ENCODE measurements around the gene P3H3.
A peak's percentile ranks its signal among the peaks of the same experiment; 100 is the strongest.

The P3H3 gene

DNA sequence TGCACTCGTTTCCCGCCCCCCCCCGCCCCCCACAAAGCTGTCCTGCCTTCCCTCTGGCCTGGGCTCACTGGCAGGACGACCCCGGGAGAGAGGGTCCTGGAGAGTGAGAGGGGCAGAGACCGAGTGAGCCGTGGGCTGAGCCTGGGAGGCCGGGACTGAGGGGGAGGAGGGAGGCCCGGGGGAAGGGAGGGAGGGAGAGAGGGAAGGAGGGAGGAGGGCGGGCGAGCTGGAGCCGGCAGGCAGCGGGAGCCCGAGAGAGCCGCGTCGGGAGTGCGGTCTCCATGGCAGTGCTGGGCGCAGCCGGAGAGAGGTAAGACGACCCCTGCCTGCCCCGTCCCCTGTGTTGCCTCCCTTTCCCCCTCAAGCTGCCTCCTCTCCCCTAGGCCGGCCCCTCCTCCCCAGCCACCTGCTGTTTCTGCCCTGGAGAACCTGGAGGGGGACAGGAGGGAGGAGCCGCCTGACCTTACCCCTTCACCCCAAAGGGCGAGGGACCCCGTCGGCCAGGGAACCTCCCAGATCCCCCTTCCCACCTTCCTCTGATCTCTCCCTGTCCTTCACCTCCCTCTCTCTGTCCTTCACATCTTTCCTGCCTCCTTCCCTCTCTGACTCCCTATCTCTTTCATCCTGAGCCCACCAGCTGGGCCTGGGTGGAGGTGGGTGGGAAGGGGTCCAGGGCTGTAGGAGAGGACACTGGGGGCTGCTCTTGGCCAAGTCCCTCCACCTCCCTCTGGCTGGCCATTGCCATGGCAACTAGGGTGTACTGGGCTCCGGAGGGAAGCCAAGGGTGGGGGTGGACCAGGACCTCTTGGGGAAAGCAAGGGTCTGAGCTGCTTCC, 6.4 kb upstream of the P3H3 start, which contains the start of gene GPR162 (continued):
- TF ChIP-seq ZNF548 (tag by site-specific recombination; IDR thresholded peaks at IDR 0.05) (no peak), KLF9 (tag by site-specific recombination; IDR thresholded peaks at IDR 0.05; ENCODE audit: low read depth) (0 out of 2 replicates have a peak, but pooled peaks have one; percentile 8), ZNF239 (tag by site-specific recombination; IDR thresholded peaks at IDR 0.05) (no peak), ZNF211 (tag by site-specific recombination; IDR thresholded peaks at IDR 0.05; ENCODE audit: low read depth) (no peak), ZBTB7A (tag by site-specific recombination; IDR thresholded peaks at IDR 0.05; ENCODE audit: low read depth) (0 out of 2 replicates have a peak, but pooled peaks have one; percentile 24), ZNF558 (tag by site-specific recombination; IDR thresholded peaks at IDR 0.05) (no peak), ZNF530 (tag by site-specific recombination; IDR thresholded peaks at IDR 0.05; ENCODE audit: low read depth) (no peak), KLF1 (tag by site-specific recombination; IDR thresholded peaks at IDR 0.05) (peak; percentile 61; the same call in 1 of the 2 replicates), SALL2 (tag by site-specific recombination; IDR thresholded peaks at IDR 0.05; ENCODE audit: borderline replicate concordance) (no peak), ZNF24 (tag by site-specific recombination; IDR thresholded peaks at IDR 0.05) (0 out of 2 replicates have a peak, but pooled peaks have one; percentile 32), ZNF404 (tag by site-specific recombination; IDR thresholded peaks at IDR 0.05) (no peak), ZNF174 (tag by site-specific recombination; IDR thresholded peaks at IDR 0.05) (no peak), GLI2 (tag by site-specific recombination; IDR thresholded peaks at IDR 0.05; ENCODE audit: borderline replicate concordance, low read depth) (no peak), ZNF776 (tag by site-specific recombination; IDR thresholded peaks at IDR 0.05; ENCODE audit: borderline replicate concordance) (no peak), ZNF660 (tag by site-specific recombination; IDR thresholded peaks at IDR 0.05) (no peak), ZNF510 (tag by site-specific recombination; IDR thresholded peaks at IDR 0.05; ENCODE audit: insufficient replicate concordance) (no peak), ZFP69B (tag by site-specific recombination; IDR thresholded peaks at IDR 0.05) (no peak), ZNF654 (tag by site-specific recombination; IDR thresholded peaks at IDR 0.05; ENCODE audit: low read depth) (no peak), ZNF350 (tag by site-specific recombination; IDR thresholded peaks at IDR 0.05) (no peak), GFI1B (tag by site-specific recombination; IDR thresholded peaks at IDR 0.05) (no peak), MYNN (tag by site-specific recombination; IDR thresholded peaks at IDR 0.05; ENCODE audit: borderline replicate concordance) (peak; percentile 56; the same call in 1 of the 2 replicates), ZNF175 (tag by site-specific recombination; IDR thresholded peaks at IDR 0.05) (no peak), ZNF629 (tag by site-specific recombination; IDR thresholded peaks at IDR 0.05) (no peak), HOXD13 (CRISPR knock-in tag; IDR thresholded peaks at IDR 0.05; ENCODE audit: borderline replicate concordance) (no peak), KLF16 (tag by site-specific recombination; IDR thresholded peaks at IDR 0.05) (no peak), ZNF433 (tag by site-specific recombination; IDR thresholded peaks at IDR 0.05; ENCODE audit: low read depth) (no peak), ZNF274 (IDR thresholded peaks at IDR 0.05; ENCODE audit: low read length) (no peak), ZNF274 (tag by site-specific recombination; IDR thresholded peaks at IDR 0.05; ENCODE audit: borderline replicate concordance) (no peak), KLF8 (tag by site-specific recombination; IDR thresholded peaks at IDR 0.05) (peak; percentile 16; the same call in 1 of the 2 replicates)
- TF ChIP-seq, protein P1, sequence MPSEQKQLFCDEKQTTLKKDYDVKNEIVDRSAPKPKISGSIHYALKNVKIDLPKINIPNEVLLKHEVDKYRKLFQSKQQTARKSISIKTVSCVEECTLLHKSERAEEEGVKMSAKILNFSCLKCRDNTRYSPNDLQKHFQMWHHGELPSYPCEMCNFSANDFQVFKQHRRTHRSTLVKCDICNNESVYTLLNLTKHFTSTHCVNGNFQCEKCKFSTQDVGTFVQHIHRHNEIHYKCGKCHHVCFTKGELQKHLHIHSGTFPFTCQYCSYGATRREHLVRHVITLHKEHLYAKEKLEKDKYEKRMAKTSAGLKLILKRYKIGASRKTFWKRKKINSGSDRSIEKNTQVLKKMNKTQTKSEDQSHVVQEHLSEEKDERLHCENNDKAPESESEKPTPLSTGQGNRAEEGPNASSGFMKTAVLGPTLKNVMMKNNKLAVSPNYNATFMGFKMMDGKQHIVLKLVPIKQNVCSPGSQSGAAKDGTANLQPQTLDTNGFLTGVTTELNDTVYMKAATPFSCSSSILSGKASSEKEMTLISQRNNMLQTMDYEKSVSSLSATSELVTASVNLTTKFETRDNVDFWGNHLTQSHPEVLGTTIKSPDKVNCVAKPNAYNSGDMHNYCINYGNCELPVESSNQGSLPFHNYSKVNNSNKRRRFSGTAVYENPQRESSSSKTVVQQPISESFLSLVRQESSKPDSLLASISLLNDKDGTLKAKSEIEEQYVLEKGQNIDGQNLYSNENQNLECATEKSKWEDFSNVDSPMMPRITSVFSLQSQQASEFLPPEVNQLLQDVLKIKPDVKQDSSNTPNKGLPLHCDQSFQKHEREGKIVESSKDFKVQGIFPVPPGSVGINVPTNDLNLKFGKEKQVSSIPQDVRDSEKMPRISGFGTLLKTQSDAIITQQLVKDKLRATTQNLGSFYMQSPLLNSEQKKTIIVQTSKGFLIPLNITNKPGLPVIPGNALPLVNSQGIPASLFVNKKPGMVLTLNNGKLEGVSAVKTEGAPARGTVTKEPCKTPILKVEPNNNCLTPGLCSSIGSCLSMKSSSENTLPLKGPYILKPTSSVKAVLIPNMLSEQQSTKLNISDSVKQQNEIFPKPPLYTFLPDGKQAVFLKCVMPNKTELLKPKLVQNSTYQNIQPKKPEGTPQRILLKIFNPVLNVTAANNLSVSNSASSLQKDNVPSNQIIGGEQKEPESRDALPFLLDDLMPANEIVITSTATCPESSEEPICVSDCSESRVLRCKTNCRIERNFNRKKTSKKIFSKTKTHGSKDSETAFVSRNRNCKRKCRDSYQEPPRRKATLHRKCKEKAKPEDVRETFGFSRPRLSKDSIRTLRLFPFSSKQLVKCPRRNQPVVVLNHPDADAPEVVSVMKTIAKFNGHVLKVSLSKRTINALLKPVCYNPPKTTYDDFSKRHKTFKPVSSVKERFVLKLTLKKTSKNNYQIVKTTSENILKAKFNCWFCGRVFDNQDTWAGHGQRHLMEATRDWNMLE (tag by site-specific recombination; conservative IDR thresholded peaks at IDR 0.05; ENCODE audit: low read depth), result no peak
- TF ChIP-seq, protein P2, sequence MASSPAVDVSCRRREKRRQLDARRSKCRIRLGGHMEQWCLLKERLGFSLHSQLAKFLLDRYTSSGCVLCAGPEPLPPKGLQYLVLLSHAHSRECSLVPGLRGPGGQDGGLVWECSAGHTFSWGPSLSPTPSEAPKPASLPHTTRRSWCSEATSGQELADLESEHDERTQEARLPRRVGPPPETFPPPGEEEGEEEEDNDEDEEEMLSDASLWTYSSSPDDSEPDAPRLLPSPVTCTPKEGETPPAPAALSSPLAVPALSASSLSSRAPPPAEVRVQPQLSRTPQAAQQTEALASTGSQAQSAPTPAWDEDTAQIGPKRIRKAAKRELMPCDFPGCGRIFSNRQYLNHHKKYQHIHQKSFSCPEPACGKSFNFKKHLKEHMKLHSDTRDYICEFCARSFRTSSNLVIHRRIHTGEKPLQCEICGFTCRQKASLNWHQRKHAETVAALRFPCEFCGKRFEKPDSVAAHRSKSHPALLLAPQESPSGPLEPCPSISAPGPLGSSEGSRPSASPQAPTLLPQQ (tag by site-specific recombination; IDR thresholded peaks at IDR 0.05), result no peak
- TF ChIP-seq, protein P3, sequence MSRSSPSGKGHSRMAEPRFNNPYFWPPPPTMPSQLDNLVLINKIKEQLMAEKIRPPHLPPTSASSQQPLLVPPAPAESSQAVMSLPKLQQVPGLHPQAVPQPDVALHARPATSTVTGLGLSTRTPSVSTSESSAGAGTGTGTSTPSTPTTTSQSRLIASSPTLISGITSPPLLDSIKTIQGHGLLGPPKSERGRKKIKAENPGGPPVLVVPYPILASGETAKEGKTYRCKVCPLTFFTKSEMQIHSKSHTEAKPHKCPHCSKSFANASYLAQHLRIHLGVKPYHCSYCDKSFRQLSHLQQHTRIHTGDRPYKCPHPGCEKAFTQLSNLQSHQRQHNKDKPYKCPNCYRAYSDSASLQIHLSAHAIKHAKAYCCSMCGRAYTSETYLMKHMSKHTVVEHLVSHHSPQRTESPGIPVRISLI (tag by site-specific recombination; IDR thresholded peaks at IDR 0.05), result no peak
